HG02981 (cell line): Measurements from ENCODE around the gene LTK.

Experiments
- ATAC-seq: cut with Tn5 transposase; IDR thresholded peaks from one replicate; pipeline ENCODE4 v1.9.1; 2021; ENCODE audit warnings: mild to moderate bottlenecking, moderate library complexity; ENCODE audit not compliant: unreplicated experiment

Gene LTK

GRCh38 chr15:41535544-41535943, 21.9 kb upstream of the LTK start:
- no peak for ATAC-seq

- ATAC-seq, result no peak
Measured at GRCh38 chr15:41530363-41530956, 16.8 kb upstream of the LTK start.

GRCh38 chr15:41523097-41523496, 9.5 kb upstream of the LTK start:
- no peak for ATAC-seq

GRCh38 chr15:41521614-41522013, 8.0 kb upstream of the LTK start:
- ATAC-seq, result no peak

- ATAC-seq, result no peak
Measured at GRCh38 chr15:41520636-41521035, 7.0 kb upstream of the LTK start.

GRCh38 chr15:41517895-41518449, 4.3 kb upstream of the LTK start:
- ATAC-seq, result no peak

- peak; percentile 44 for ATAC-seq
Measured at GRCh38 chr15:41512940-41513505, 604 bp downstream of the LTK start.

DNA sequence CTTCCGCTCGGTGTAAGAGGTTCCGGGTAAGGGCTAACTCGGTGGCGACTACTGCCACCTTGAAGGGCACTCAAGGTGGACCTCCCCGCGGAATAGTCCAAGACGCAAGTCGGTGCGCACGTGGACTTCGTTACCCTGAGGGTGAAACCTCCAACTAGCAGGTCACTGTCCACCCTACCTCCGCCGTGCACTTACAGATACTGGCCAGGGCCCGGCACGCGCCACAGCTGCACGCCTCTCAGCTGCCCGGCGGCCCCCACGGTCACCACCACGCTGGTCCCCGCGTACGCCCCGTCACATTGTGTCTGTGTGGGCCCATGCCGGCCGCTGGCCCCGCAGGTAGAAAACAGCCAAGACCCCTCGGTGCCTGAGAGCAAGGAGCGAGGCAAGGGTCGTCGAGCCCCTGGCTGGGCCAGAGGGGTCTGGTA, 1.1 kb downstream of the LTK start:
- peak; percentile 11 for ATAC-seq

DNA sequence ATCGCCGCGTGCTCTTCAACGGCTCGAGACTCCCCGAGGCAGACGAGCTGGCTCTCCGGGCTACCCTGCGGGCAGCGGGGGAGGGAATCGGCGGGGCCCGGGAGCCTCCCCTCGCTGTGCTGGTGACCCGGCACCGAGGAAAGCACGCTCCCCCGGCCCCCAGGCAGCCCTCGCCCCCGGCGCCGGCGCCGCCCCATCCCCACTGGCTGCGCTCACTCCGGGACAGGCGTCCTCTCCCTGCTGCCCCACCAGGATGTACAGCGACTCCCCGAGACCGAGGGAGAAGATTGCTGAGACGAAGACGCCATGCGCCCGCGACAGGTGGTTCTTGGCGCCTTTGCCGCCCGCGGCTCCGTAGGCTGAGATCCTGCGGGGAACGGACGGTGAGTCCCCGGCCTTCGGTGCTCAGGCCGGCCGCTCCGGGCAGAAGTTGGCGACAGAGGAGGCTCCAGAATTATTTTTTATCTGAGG, 1.7 kb downstream of the LTK start:
- no peak for ATAC-seq

GRCh38 chr15:41511331-41511898, 2.2 kb downstream of the LTK start:
- ATAC-seq, result no peak

DNA sequence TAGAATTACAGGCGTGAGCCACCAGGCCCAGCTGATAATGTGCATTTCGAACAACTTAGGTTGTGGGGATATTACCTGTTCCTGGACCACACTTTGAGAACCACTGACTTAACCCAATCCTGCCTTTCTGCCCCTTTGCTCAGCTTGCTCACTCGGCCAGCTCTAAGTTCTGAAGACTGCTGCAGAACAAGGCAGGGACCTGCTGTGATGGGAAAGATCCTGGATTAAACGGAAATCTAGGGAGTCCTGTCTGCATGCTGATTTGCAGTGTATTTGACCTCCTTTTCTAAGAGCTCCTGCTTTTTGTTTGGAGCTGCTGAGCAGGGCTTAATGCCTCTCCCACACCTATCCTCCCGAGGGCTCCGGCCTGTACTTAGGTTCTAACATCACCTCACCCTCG, 2.9 kb downstream of the LTK start:
- no peak for ATAC-seq

- no peak for ATAC-seq
Measured at GRCh38 chr15:41507820-41508290, 5.8 kb downstream of the LTK start.

DNA sequence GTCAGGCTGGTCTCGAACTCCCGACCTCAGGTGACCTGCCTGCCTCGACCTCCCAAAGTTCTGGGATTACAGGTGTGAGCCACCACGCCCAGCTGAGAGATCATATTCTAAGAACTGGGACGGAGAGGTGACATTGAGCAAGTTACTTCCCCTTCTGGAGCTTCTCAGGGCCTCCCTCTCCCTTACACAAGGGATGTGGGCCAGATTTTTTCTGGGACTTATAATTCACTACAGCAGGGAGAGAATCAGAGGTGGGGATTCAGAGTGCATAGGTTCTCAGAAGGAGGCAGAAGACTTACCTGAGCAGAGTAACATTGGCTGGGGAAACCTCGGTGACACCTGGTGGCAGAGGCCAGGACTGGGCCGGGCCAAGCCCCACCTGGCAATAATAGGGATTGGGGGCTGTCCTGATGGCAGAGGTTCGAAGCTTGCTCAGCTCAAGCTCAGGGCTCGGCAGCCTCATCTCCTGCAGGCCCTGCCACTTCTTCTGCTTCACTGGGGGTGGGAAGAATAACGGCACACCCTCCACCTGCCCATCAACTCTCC, 6.8 kb downstream of the LTK start:
- no peak for ATAC-seq

GRCh38 chr15:41505776-41506175, 7.9 kb downstream of the LTK start:
- ATAC-seq, result no peak

- ATAC-seq, result no peak
Measured at GRCh38 chr15:41504751-41505492, 8.7 kb downstream of the LTK start.

DNA sequence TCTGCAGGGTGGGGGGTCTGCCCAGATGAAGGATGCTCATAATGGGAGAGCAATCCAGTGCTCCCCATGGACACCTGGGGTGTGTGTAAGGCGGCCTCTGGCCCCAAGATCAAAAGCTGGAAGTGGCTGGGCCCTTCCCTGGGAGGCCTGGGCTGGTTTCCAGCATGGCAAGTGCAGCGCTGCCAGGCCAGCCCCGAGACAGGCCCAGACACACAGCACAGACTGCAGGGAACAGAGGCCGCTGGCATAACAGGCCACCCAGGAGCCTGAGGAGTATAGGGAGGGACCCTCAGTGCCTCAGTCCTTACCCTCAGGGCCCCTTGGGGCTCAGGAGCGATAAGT, 10.0 kb downstream of the LTK start:
- ATAC-seq, result no peak

DNA sequence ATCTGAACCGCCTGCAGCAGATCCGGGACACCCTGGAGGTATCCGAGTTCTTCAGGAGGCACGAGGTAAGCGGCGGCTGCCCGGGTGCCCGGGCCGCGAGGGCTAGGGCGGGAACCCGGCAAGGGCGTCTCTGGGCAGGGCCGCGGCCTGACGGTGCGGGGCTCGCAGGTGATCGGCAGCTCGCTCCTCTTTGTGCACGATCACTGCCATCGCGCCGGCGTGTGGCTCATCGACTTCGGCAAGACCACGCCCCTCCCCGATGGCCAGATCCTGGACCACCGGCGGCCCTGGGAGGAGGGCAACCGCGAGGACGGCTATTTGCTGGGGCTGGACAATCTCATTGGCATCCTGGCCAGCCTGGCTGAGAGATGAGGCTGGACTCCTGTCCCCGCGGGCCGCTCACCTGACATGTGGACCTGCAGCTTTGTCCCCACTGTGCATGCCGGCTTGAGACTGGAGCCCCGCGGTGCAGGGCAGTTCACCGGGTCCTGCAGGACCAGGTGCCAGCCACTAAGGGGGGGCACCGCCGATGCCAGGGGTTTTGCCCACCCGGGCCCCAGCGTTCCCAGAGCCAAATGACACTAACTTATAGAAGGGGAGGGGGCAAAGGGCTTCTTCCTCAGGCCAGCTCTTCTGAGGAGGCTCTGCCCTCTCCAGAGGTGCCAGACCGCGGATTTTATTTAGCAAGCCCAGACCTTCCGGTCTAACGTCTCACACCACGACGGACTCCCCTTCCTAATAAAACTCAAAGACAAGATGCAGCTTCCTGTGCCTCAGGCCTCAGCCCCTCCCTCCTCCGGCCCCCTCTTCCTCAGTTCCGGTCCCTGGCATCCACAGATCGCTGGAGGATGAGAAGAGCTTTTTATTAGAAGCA, 10.6 kb downstream of the LTK start:
- ATAC-seq, result no peak

- no peak for ATAC-seq
Measured at GRCh38 chr15:41501931-41502794, 11.5 kb downstream of the LTK start.

DNA sequence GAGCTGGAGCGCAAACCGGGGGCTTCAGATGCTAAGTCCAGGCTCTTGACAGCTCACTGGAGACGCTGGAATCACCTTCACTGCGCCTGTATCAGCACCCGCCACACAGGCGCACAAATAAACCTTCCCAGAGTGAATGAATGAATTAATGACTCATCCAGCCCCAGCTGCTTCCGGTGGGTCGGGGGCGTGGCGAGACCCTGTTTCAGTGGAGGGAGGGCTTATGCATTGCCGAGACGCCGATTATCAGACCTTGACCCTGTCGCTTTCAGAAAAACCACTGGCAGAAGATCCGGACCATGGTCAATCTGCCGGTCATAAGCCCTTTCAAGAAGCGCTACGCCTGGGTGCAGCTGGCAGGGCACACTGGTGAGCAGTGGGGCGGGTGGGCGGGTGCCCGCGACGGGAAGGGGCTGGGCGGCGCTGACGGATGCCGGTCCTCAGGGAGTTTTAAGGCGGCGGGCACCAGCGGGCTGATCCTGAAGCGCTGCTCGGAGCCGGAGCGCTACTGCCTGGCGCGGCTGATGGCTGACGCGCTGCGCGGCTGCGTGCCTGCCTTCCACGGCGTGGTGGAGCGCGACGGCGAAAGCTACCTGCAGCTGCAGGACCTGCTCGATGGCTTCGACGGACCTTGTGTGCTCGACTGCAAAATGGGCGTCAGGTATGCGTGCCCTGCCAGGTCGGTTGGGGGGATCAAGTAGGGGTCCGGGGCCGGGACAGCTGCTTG, 12.3 kb downstream of the LTK start:
- peak; percentile 41 for ATAC-seq
